MG63 (cell line): ENCODE results near the gene NOXO1. TPM values are rescaled to one million over a fixed set of nuclear protein-coding genes. Genes with fewer than 3 reads are reported as not detected.
A peak's percentile ranks its signal among the peaks of the same experiment; 100 is the strongest.
"Not testable (repeated sequence)": the region's sequence is repeated elsewhere in the genome, so short reads cannot be mapped to it uniquely, and the experiment has no call there.

Experiments used
- DNase-seq: peaks from one replicate; pipeline ENCODE4 v3.0.0-alpha.2; 2020
- H3K27me3 ChIP-seq: fragments of 250-450 bp; sonication (Bioruptor Pico); 2 replicates; pipeline ENCODE4 v1.5.1; 2020; ENCODE audit warnings: mild to moderate bottlenecking, moderate library complexity
- H3K36me3 ChIP-seq: fragments of 250-450 bp; sonication (Bioruptor Pico); 2 replicates; pipeline ENCODE4 v1.5.1; 2020; ENCODE audit warnings: mild to moderate bottlenecking, moderate library complexity
- H3K4me3 ChIP-seq: fragments of 250-450 bp; sonication (Bioruptor Pico); 2 replicates; pipeline ENCODE4 v1.5.1; 2020; ENCODE audit warnings: mild to moderate bottlenecking, moderate library complexity
- H3K9me3 ChIP-seq: fragments of 250-450 bp; sonication (Bioruptor Pico); 2 replicates; pipeline ENCODE4 v1.5.1; 2020; ENCODE audit warnings: mild to moderate bottlenecking, moderate library complexity
- total RNA-seq: library from RNA; depleted of rRNA; stranded (reverse); fragments of >200 nt; shearing (Covaris generic); gene quantifications from 2 replicates; pipeline ENCODE4 v1.2.3, GENCODE V29; 2014; ENCODE audit warnings: low replicate concordance

NOXO1 gene
- total RNA-seq, 1 experiment from 2014 or later = not detected

GRCh38 chr16:1961651-1962067 is 19.6 kb downstream of the NOXO1 start:
- H3K9me3 ChIP-seq = no peaks in the 10 kb centered on the region; the same call in 1 of the 2 replicates
- peaks cover 54% of the 10 kb centered on the region for H3K36me3 ChIP-seq
- H3K27me3 ChIP-seq = no peaks in the 10 kb centered on the region
- H3K4me3 ChIP-seq = peak overlapping the region; percentile 99
- DNase-seq = peak; percentile 58

DNA sequence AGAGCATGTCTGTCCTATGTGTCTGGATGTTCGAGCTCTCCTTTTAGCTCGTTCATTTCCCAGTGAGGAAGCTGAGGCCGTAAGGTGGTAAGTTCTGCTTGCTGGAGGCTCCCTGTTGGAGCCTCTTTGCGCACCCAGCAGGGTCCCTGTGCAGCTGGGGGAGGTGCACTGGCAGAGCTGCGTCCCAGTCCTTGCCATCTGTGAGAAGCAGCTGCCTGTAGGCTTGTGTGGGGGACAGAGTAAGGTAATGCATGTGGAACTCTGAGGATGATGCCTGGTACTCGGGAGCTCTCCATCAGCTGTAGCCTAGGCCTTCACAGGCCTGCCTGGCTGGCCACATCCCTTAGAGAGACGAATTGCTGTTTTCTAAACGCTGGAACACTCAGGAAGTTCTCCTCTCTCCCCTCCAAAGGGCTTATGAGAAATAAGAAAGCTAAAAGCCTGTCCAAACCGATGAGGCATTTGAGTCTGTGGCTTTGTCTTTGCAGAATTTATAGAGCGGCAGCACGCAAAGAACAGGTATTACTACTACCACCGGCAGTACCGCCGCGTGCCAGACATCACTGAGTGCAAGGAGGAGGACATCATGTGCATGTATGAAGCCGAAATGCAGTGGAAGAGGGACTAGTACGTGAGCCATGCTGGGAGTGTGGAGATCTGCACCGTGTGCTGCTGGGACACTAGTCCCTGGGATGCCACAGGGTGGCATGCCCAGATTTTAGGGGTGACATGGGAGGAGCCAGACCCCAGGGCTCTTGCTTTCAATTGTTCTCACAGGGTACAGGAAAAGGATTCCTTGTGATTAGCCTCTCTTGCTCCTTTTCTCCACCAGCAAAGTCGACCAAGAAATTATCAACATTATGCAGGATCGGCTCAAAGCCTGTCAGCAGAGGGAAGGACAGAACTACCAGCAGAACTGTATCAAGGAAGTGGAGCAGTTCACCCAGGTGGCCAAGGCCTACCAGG is 20.3 kb downstream of the NOXO1 start:
- peak; percentile 63 for DNase-seq
- no peaks in the 10 kb centered on the region for H3K27me3 ChIP-seq
- peaks cover 47% of the 10 kb centered on the region for H3K36me3 ChIP-seq

GRCh38 chr16:1959269-1960039 is 21.8 kb downstream of the NOXO1 start, which contains the start of gene NDUFB10:
Gene NDUFB10 (plus strand): TSS chr16:1959538. CDS start chr16:1959625, 87 bp downstream.
- H3K9me3 ChIP-seq = no peaks in the 10 kb centered on the region; the same call in 1 of the 2 replicates
- no peaks in the 10 kb centered on the region for H3K27me3 ChIP-seq
- peaks cover 35% of the 10 kb centered on the region for H3K36me3 ChIP-seq
- peak within 1 kb of the TSS; percentile 80 for H3K4me3 ChIP-seq
- peak; percentile 95 for DNase-seq

More for the DNA sequence above, 20.3 kb downstream of the NOXO1 start:
- Histone ChIP-seq H3K4me3 (peak overlapping the region; percentile 80), H3K9me3 (no peaks in the 10 kb centered on the region; the same call in 1 of the 2 replicates)

GRCh38 chr16:1958715-1959268 is 22.5 kb downstream of the NOXO1 start:
- no peak for DNase-seq

GRCh38 chr16:1958143-1958491 is 23.2 kb downstream of the NOXO1 start:
- not testable (repeated sequence) for H3K27me3 ChIP-seq, H3K4me3 ChIP-seq, DNase-seq, H3K9me3 ChIP-seq
- peaks cover 21% of the 10 kb centered on the region for H3K36me3 ChIP-seq

More at GRCh38 chr16:1958715-1959268, 22.5 kb downstream of the NOXO1 start:
- peaks cover 28% of the 10 kb centered on the region for H3K36me3 ChIP-seq
- no peaks in the 10 kb centered on the region for H3K9me3 ChIP-seq
- H3K27me3 ChIP-seq = no peaks in the 10 kb centered on the region
- H3K4me3 ChIP-seq = peak overlapping the region; percentile 80

DNA sequence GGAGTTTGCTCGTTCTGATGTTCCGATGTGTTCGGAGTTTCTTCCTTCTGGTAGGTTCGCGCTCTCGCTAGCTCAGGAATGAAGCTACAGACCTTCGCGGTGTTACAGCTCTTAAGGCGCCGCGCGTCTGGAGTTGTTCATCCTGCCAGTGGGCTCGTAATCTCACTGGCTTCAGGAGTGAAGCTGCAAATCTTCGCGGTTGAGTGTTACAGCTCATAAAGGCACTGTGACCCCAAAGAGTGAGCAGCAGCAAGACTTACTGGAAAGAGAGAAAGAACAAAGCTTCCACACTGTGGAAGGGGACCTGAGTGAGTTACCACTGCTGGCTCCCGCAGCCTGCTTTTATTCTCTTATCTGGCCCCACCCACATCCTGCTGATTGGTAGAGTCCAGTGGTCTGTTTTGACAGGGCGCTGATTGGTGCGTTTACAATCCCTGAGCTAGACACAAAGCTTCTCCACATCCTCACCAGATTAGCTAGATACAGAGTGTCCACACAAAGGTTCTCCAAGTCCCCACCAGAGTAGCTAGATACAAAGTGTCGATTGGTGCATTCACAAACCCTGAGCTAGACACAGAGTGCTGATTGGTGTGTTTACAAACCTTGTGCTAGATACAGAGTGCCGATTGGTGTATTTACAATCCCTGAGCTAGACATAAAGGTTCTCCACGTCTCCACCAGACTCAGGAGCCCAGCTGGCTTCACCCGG is 23.7 kb downstream of the NOXO1 start:
- H3K9me3 ChIP-seq, H3K4me3 ChIP-seq, H3K27me3 ChIP-seq, DNase-seq: not testable (repeated sequence)
- H3K36me3 ChIP-seq = peaks cover 16% of the 10 kb centered on the region

GRCh38 chr16:1953734-1954133 is 27.5 kb downstream of the NOXO1 start:
- Histone ChIP-seq H3K9me3 (no peaks in the 10 kb centered on the region), H3K4me3 (no peak overlapping the region), H3K27me3 (no peaks in the 10 kb centered on the region), H3K36me3 (no peaks in the 10 kb centered on the region)
- no peak for DNase-seq

DNA sequence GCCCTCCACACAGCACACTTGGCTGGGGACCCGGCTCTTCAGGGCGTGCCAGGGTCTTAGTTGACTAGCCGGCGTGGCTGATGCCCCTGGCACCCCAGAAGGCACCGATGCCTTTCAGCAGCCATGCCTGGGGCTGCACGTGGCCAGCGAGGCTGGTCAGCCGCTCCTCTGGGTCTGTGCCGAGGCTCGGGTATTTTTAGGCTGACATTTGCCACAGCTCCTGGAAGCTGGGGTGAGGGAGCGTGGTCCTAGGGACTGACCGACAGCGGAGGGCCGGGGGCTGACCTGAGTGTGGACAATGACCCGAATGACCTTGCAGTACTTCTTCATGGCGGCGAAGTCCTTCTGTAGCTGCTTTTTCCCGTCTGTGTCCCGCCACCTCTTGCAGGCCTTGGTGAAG is 30.7 kb downstream of the NOXO1 start:
- no peak for DNase-seq
- no peaks in the 10 kb centered on the region for H3K36me3 ChIP-seq

DNA sequence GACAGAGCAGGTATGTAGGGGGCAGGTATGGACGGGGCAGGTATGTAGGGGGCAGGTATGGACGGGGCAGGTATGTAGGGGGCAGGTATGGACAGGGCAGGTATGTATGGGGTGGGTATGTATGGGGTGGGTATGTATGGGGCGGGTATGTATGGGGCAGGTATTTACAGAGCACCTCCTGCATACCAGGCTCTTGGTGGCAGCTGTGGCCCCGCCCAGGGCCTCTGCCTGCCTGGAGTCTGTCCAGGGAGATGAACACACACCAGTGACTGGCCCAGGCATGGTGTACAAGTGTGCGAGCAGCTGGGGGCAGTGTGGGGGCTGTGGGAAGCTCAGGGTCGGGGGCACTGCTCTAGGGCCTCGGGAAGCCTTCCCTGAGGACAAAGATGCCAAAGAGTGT is 31.2 kb downstream of the NOXO1 start:
- Histone ChIP-seq H3K36me3 (no peaks in the 10 kb centered on the region), H3K9me3 (no peaks in the 10 kb centered on the region), H3K27me3 (no peaks in the 10 kb centered on the region), H3K4me3 (no peak overlapping the region)
- no peak for DNase-seq

More for the DNA sequence above, 30.7 kb downstream of the NOXO1 start:
- H3K27me3 ChIP-seq = no peaks in the 10 kb centered on the region
- no peak overlapping the region for H3K4me3 ChIP-seq
- no peaks in the 10 kb centered on the region for H3K9me3 ChIP-seq

DNA sequence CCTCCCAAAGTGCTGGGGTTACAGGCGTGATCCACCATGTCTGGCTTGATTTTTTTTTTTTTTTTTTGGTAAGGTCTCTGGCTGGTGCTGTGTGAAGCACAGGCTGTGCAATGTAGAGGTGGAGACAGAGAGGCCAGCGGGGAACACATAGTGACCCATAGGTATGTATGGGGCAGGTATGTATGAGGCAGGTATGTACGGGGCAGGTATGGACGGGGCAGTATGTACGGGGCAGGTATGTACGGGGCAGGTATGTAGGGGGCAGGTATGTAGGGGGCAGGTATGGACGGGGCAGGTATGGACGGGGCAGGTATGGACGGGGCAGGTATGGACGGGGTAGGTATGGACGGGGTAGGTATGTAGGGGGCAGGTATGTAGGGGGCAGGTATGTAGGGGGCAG is 31.8 kb downstream of the NOXO1 start:
- no peaks in the 10 kb centered on the region for H3K36me3 ChIP-seq
- no peak for DNase-seq
- H3K27me3 ChIP-seq = no peaks in the 10 kb centered on the region
- no peaks in the 10 kb centered on the region for H3K9me3 ChIP-seq
- no peak overlapping the region for H3K4me3 ChIP-seq

DNA sequence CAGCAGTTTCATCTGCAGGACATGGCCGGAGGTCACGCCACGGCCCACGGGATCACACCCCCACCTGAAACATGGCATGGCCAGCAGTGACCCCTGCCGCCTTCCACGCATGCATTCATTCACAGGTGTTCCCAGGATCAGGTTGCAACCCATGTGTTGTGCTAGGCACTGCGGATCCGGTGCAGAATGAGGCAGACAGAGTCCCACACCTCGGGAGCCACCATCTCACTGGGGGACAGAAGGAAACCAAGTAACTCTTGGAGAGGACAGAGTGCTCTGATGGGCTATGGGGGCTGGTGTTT is 33.9 kb downstream of the NOXO1 start:
- no peak for DNase-seq
- Histone ChIP-seq H3K36me3 (no peaks in the 10 kb centered on the region), H3K4me3 (no peak overlapping the region), H3K9me3 (no peaks in the 10 kb centered on the region), H3K27me3 (no peaks in the 10 kb centered on the region)

DNA sequence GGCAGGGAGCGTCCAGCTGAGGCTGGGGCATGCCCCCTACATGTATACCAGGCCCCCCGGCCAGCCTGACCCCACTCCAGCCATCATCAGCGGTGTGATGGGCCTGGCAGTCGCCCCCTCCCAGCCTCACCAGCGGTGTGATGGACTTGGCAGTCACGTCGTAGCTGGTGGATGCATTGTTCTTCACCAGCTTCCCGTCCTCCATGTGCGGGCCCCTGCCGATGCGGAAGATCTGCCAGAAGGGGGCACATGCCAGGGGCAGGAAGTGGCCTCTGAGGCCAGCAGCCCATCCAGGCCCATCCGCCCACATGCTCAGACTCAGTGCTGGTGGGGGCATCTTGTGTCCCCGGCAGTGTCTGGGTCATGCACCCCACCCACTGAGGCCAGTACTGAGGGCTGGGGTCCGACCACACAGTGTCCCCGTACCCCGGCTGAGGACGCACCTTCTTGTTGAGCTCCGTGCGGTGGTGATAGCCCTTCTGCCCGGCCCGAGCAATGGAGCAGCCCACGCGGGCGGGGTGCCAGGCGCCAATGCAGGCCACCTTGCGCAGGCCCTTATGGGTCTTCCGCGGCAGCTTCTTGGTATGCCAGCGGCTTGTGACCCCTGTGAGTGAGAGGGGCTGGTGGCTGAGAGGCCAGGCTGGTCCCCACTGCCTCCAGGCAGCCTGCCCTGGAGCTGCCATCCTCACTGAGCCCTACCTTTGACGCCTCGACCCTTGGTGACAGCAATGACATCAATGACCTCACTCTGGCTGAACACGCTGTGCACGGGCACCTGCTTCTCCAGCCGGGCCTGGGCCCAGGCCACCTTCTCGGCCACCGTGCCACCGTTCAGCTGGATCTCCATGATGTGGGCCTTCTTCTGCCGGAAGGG is 34.5 kb downstream of the NOXO1 start:
- DNase-seq = no peak
- no peaks in the 10 kb centered on the region for H3K36me3 ChIP-seq
- H3K9me3 ChIP-seq = no peaks in the 10 kb centered on the region
- H3K27me3 ChIP-seq = no peaks in the 10 kb centered on the region
- no peak overlapping the region for H3K4me3 ChIP-seq

DNA sequence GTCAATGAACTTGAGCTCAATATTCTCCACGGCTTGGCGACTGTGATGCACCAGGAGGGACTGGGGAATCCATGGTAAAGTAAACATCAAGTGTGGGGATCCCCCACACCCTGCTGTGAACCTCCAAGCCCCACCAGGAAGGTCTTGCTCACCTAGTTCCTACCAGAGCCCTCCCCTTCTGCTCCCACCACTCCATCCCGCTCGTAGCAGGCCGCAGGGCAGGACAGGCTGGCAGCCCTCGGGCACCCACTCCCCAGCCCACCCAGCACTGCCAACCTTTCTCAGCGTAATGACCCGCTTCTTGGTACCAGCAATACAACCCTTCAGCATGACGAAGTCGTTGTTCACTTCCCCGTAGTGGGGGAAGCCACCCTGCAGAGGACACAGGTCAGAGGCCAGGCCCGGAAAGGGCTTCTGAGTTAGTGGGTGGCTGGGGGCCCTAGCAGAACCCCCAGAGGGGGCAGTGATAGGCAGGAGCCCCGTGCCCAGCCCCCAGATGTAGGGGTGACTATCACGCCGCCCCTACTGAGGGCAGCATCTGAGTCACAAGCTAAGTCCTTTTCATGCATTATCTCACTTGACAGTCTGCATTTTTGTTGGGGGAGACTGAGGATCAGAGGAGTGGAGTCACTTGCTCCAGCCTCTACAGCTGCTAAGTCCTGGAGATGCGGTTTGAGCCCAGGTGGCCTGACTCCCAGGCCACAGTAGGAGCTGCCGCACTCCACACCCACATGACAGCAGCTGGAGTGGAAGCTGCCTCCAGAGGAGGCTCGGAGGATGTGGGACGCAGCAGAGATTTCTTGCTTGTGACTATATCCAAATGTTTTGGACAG is 35.5 kb downstream of the NOXO1 start:
- DNase-seq = no peak
- Histone ChIP-seq H3K27me3 (no peaks in the 10 kb centered on the region), H3K4me3 (no peak overlapping the region), H3K36me3 (peaks cover 3% of the 10 kb centered on the region), H3K9me3 (no peaks in the 10 kb centered on the region)

GRCh38 chr16:1944612-1945199 is 36.6 kb downstream of the NOXO1 start:
- DNase-seq = no peak
- peaks cover 14% of the 10 kb centered on the region for H3K36me3 ChIP-seq
- H3K4me3 ChIP-seq = no peak overlapping the region
- no peaks in the 10 kb centered on the region for H3K9me3 ChIP-seq
- H3K27me3 ChIP-seq = no peaks in the 10 kb centered on the region
